Endodermal cell (in vitro differentiated cells): ENCODE measurements around the gene MGLL. TPM values are rescaled to one million over a fixed set of nuclear protein-coding genes. Genes with fewer than 3 reads are reported as not detected.
A peak's percentile ranks its signal among the peaks of the same experiment; 100 is the strongest.

Experiments
- DNase-seq: peaks from one replicate; pipeline ENCODE4 v3.0.0-alpha.2; 2017
- H3K27ac ChIP-seq: 2 replicates; pipeline ENCODE4 v1.5.1; 2013; ENCODE audit warnings: mild to moderate bottlenecking, low read depth, low read length, moderate library complexity
- H3K27me3 ChIP-seq: 2 replicates; pipeline ENCODE4 v1.6.1; 2013; ENCODE audit warnings: mild to moderate bottlenecking, low read length, moderate library complexity; ENCODE audit not compliant: insufficient read depth, control insufficient read depth, poor library complexity, severe bottlenecking
- H3K36me3 ChIP-seq: 2 replicates; pipeline ENCODE4 v1.7.0; 2013; ENCODE audit warnings: mild to moderate bottlenecking, low read length, moderate library complexity; ENCODE audit not compliant: control insufficient read depth, insufficient read depth
- H3K4me1 ChIP-seq: one replicate; pipeline ENCODE4 v1.7.0; 2013; ENCODE audit warnings: low read length; ENCODE audit not compliant: control insufficient read depth, insufficient read depth
- H3K4me3 ChIP-seq: 2 replicates; pipeline ENCODE4 v1.5.1; 2013; ENCODE audit warnings: mild to moderate bottlenecking, low read length, moderate library complexity
- H3K9ac ChIP-seq: 2 replicates; pipeline ENCODE4 v1.6.1; 2013; ENCODE audit warnings: mild to moderate bottlenecking, low read length, moderate library complexity; ENCODE audit not compliant: poor library complexity, severe bottlenecking; ENCODE audit errors: extremely low read depth
- H3K9me3 ChIP-seq: 2 replicates; pipeline ENCODE4 v1.6.1; 2013; ENCODE audit warnings: mild to moderate bottlenecking, low read length, moderate library complexity; ENCODE audit not compliant: control insufficient read depth
- H3K27ac Mint-ChIP-seq: 2 replicates; pipeline ENCODE4 v1.8.0; 2020; ENCODE audit warnings: mixed read lengths
- H3K27me3 Mint-ChIP-seq: 2 replicates; pipeline ENCODE4 v1.8.0; 2021; ENCODE audit warnings: mild to moderate bottlenecking, mixed read lengths; ENCODE audit not compliant: insufficient read depth
- H3K36me3 Mint-ChIP-seq: 2 replicates; pipeline ENCODE4 v1.8.0; 2020; ENCODE audit warnings: low read depth, mixed read lengths
- H3K4me1 Mint-ChIP-seq: 2 replicates; pipeline ENCODE4 v1.8.0; 2020; ENCODE audit warnings: mixed read lengths
- H3K4me3 Mint-ChIP-seq: 2 replicates; pipeline ENCODE4 v1.8.0; 2020; ENCODE audit warnings: mild to moderate bottlenecking, moderate library complexity, mixed read lengths
- H3K9me3 Mint-ChIP-seq: 2 replicates; pipeline ENCODE4 v1.8.0; 2020; ENCODE audit warnings: mild to moderate bottlenecking, mixed read lengths
- CTCF ChIP-seq: fragments of 200-600 bp; sonication (generic); conservative IDR thresholded peaks from 2 replicates; pipeline ENCODE4 v1.5.0; 2021; ENCODE audit warnings: antibody characterized with exemption, mild to moderate bottlenecking
- WGBS, 2 experiments: methylation state at CpG; one replicate each; pipeline versions ENCODE4 v1.1.5 to v1.1.7; 2013; ENCODE audit warnings: missing lambda C conversion rate in 2 of 2, mixed read lengths in 1 of 2; ENCODE audit not compliant: insufficient coverage in 1 of 2, insufficient read length in 1 of 2; 5-methylcytosine and 5-hydroxymethylcytosine counted together
- total RNA-seq, 2 donors: library from RNA; stranded (reverse); fragmentation: NEBNext Ultra II Directional in 1 of 2; extraction: Animal tissue kit (Norgen Biotek cat#: 25700) in 1 of 2; gene quantifications; 2 replicates in 1 of 2; 3 replicates in 1 of 2; pipeline ENCODE4 v1.2.1, GENCODE V29; 2021

The MGLL gene
- total RNA-seq, 2 donors from 2014 or later: 0.22 TPM; not detected in 1

GRCh38 chr3:127676921-127677351 lies 145.4 kb downstream of the MGLL start:
- no peak overlapping the region for H3K4me3 Mint-ChIP-seq
- no peaks in the 10 kb centered on the region for H3K36me3 Mint-ChIP-seq

GRCh38 chr3:127676456-127676855 lies 145.9 kb downstream of the MGLL start:
- Mint-ChIP-seq H3K27ac (no peak overlapping the region), H3K9me3 (no peaks in the 10 kb centered on the region), H3K27me3 (peaks cover 12% of the 10 kb centered on the region), H3K36me3 (no peaks in the 10 kb centered on the region), H3K4me3 (no peak overlapping the region), H3K4me1 (peaks cover 2% of the 10 kb centered on the region)
- peaks cover 8% of the 10 kb centered on the region for H3K27me3 ChIP-seq
- H3K4me1 ChIP-seq: no peaks in the 10 kb centered on the region
- H3K9me3 ChIP-seq: no peaks in the 10 kb centered on the region
- no peaks in the 10 kb centered on the region for H3K36me3 ChIP-seq
- H3K27ac ChIP-seq: no peak overlapping the region
- 88 to 91% methylated on average over 2 to 4 of the region's 4 CpGs for WGBS, 2 experiments
- TF ChIP-seq CTCF: no peak
- no peak overlapping the region for H3K9ac ChIP-seq
- DNase-seq: peak; percentile 20
- H3K4me3 ChIP-seq: no peak overlapping the region

More at GRCh38 chr3:127676921-127677351, 145.4 kb downstream of the MGLL start:
- Histone ChIP-seq H3K36me3 (no peaks in the 10 kb centered on the region), H3K9ac (no peak overlapping the region), H3K4me1 (no peaks in the 10 kb centered on the region), H3K4me3 (no peak overlapping the region), H3K27ac (no peak overlapping the region), H3K27me3 (peaks cover 8% of the 10 kb centered on the region), H3K9me3 (no peaks in the 10 kb centered on the region)
- Mint-ChIP-seq H3K27me3 (peaks cover 12% of the 10 kb centered on the region), H3K27ac (no peak overlapping the region), H3K9me3 (no peaks in the 10 kb centered on the region), H3K4me1 (peaks cover under 1% of the 10 kb centered on the region)
- TF ChIP-seq CTCF: no peak
- DNase-seq: peak; percentile 34
- WGBS, 2 experiments: 93% methylated on average over 9 to 21 of the region's 21 CpGs

- H3K27ac Mint-ChIP-seq: no peak overlapping the region
- no peak overlapping the region for H3K27ac ChIP-seq
- H3K4me1 Mint-ChIP-seq: peaks cover 2% of the 10 kb centered on the region
- no peak overlapping the region for H3K9ac ChIP-seq
- 91 to 93% methylated on average over 22 to 29 of the region's 29 CpGs for WGBS, 2 experiments
- no peak overlapping the region for H3K4me3 Mint-ChIP-seq
- H3K27me3 Mint-ChIP-seq: peaks cover 14% of the 10 kb centered on the region
- no peaks in the 10 kb centered on the region for H3K9me3 Mint-ChIP-seq
- DNase-seq: peak; percentile 43
- H3K9me3 ChIP-seq: no peaks in the 10 kb centered on the region
- H3K36me3 Mint-ChIP-seq: no peaks in the 10 kb centered on the region
- H3K4me3 ChIP-seq: no peak overlapping the region
- TF ChIP-seq CTCF: no peak
- no peaks in the 10 kb centered on the region for H3K36me3 ChIP-seq
- no peaks in the 10 kb centered on the region for H3K4me1 ChIP-seq
- peaks cover 8% of the 10 kb centered on the region for H3K27me3 ChIP-seq
Measured at GRCh38 chr3:127675651-127676391, 146.5 kb downstream of the MGLL start.
